Measurements from ENCODE around the gene GPR75. TPM values are rescaled to one million over a fixed set of nuclear protein-coding genes. Genes with fewer than 3 reads are reported as not detected.

Gene GPR75
- total RNA-seq, 1 donor from 2014 or later: 5.1 TPM

GRCh38 chr2:53880756-53881155 lies 21.0 kb upstream of the GPR75 start:
- DNase-seq (ENCODE audit: low spot score): no peak
- Mint-ChIP-seq H3K27ac (ENCODE audit: unreplicated experiment) (no peak overlapping the region), H3K27me3 (ENCODE audit: unreplicated experiment) (no peaks in the 10 kb centered on the region), H3K4me1 (ENCODE audit: unreplicated experiment) (no peaks in the 10 kb centered on the region), H3K36me3 (ENCODE audit: low read depth, unreplicated experiment) (peaks cover 48% of the 10 kb centered on the region), H3K9me3 (ENCODE audit: unreplicated experiment) (no peaks in the 10 kb centered on the region), H3K4me3 (ENCODE audit: unreplicated experiment) (no peak overlapping the region)
- no peak for TF ChIP-seq CTCF (IDR thresholded peaks at IDR 0.05; ENCODE audit: unreplicated experiment)

- Mint-ChIP-seq H3K4me1 (ENCODE audit: unreplicated experiment) (no peaks in the 10 kb centered on the region), H3K9me3 (ENCODE audit: unreplicated experiment) (no peaks in the 10 kb centered on the region), H3K4me3 (ENCODE audit: unreplicated experiment) (no peak overlapping the region), H3K36me3 (ENCODE audit: low read depth, unreplicated experiment) (peaks cover 48% of the 10 kb centered on the region), H3K27ac (ENCODE audit: unreplicated experiment) (no peak overlapping the region), H3K27me3 (ENCODE audit: unreplicated experiment) (no peaks in the 10 kb centered on the region)
- no peak for DNase-seq (ENCODE audit: low spot score)
- no peak for TF ChIP-seq CTCF (IDR thresholded peaks at IDR 0.05; ENCODE audit: unreplicated experiment)
These were observed 17.8 kb upstream of the GPR75 start for GRCh38 chr2:53877556-53877955.

GRCh38 chr2:53877112-53877511 lies 17.3 kb upstream of the GPR75 start:
- Mint-ChIP-seq H3K36me3 (ENCODE audit: low read depth, unreplicated experiment) (peaks cover 44% of the 10 kb centered on the region), H3K4me3 (ENCODE audit: unreplicated experiment) (no peak overlapping the region), H3K27me3 (ENCODE audit: unreplicated experiment) (no peaks in the 10 kb centered on the region), H3K9me3 (ENCODE audit: unreplicated experiment) (no peaks in the 10 kb centered on the region), H3K27ac (ENCODE audit: unreplicated experiment) (no peak overlapping the region), H3K4me1 (ENCODE audit: unreplicated experiment) (no peaks in the 10 kb centered on the region)
- TF ChIP-seq CTCF (IDR thresholded peaks at IDR 0.05; ENCODE audit: unreplicated experiment): no peak
- no peak for DNase-seq (ENCODE audit: low spot score)

- no peak for DNase-seq (ENCODE audit: low spot score)
- no peaks in the 10 kb centered on the region for H3K9me3 Mint-ChIP-seq (ENCODE audit: unreplicated experiment)
These were observed 14.7 kb upstream of the GPR75 start for GRCh38 chr2:53874401-53874950.

More at GRCh38 chr2:53874401-53874950, 14.7 kb upstream of the GPR75 start:
- no peaks in the 10 kb centered on the region for H3K27me3 Mint-ChIP-seq (ENCODE audit: unreplicated experiment)
- no peak overlapping the region for H3K4me3 Mint-ChIP-seq (ENCODE audit: unreplicated experiment)
- no peaks in the 10 kb centered on the region for H3K4me1 Mint-ChIP-seq (ENCODE audit: unreplicated experiment)
- H3K27ac Mint-ChIP-seq (ENCODE audit: unreplicated experiment): no peak overlapping the region
- no peak for TF ChIP-seq CTCF (IDR thresholded peaks at IDR 0.05; ENCODE audit: unreplicated experiment)
- H3K36me3 Mint-ChIP-seq (ENCODE audit: low read depth, unreplicated experiment): peaks cover 30% of the 10 kb centered on the region
